GM12878 (cell line): ENCODE results near the gene LENG1. TPM values are rescaled to one million over a fixed set of nuclear protein-coding genes. Genes with fewer than 3 reads are reported as not detected.

Experiments
- BRCA1 ChIP-seq: IDR thresholded peaks from 2 replicates; pipeline ENCODE4 v1.6.1; 2011; ENCODE audit warnings: low read depth, low read length, improper control_type of control experiment
- CTCF ChIP-seq, 3 experiments: IDR thresholded peaks in 2 of 3; conservative IDR thresholded peaks in 1 of 3; 2 replicates each; pipeline ENCODE4 v1.5.1; 2011; ENCODE audit warnings: low read depth in 3 of 3, low read length in 3 of 3, mild to moderate bottlenecking in 3 of 3, control low read depth in 2 of 3, moderate library complexity in 2 of 3, inconsistent platforms in 1 of 3, mixed read lengths in 1 of 3; ENCODE audit not compliant: control insufficient read depth in 2 of 3, insufficient read depth in 1 of 3; ENCODE audit errors: extremely low read depth in 1 of 3
- GABPA ChIP-seq: IDR thresholded peaks from 2 replicates; pipeline ENCODE4 v1.6.1; 2014; ENCODE audit warnings: antibody characterized with exemption, low read depth, mild to moderate bottlenecking, inconsistent platforms
- GATAD2B ChIP-seq: fragments of 450-650 bp; conservative IDR thresholded peaks from 2 replicates; pipeline ENCODE4 v1.6.1; 2017; ENCODE audit warnings: low read depth, mild to moderate bottlenecking, moderate library complexity
- JUND ChIP-seq: IDR thresholded peaks from 2 replicates; pipeline ENCODE4 v1.6.1; 2012; ENCODE audit warnings: low read depth, mild to moderate bottlenecking, low read length, improper control_type of control experiment, moderate library complexity
- MEF2A ChIP-seq: IDR thresholded peaks from 2 replicates; pipeline ENCODE4 v1.6.1; 2011; ENCODE audit warnings: low read depth, mild to moderate bottlenecking, low read length, moderate library complexity; ENCODE audit not compliant: insufficient read depth
- NFIC ChIP-seq: IDR thresholded peaks from 2 replicates; pipeline ENCODE4 v1.6.1; 2012; ENCODE audit warnings: low read depth, mild to moderate bottlenecking, inconsistent platforms, low read length, moderate library complexity
- POLR2A ChIP-seq: IDR thresholded peaks from 2 replicates; pipeline ENCODE4 v1.6.1; 2011; ENCODE audit warnings: low read depth, mild to moderate bottlenecking, low read length
- RFX5 ChIP-seq: IDR thresholded peaks from 2 replicates; pipeline ENCODE4 v1.6.1; 2011; ENCODE audit warnings: low read depth, low read length, improper control_type of control experiment
- SIX5 ChIP-seq: IDR thresholded peaks from 2 replicates; pipeline ENCODE4 v1.6.1; 2011; ENCODE audit warnings: mild to moderate bottlenecking, low read depth, low read length, moderate library complexity; ENCODE audit not compliant: severe bottlenecking
- SP1 ChIP-seq: IDR thresholded peaks from one replicate; pipeline ENCODE4 v1.6.1; 2011; ENCODE audit warnings: low read depth, low read length
- YY1 ChIP-seq: IDR thresholded peaks from 2 replicates; pipeline ENCODE4 v1.6.1; 2011; ENCODE audit warnings: low read depth, mild to moderate bottlenecking, low read length
- ZBTB40 ChIP-seq: fragments of 450-650 bp; IDR thresholded peaks from 2 replicates; pipeline ENCODE4 v1.6.1; 2016; ENCODE audit warnings: mild to moderate bottlenecking, moderate library complexity, borderline replicate concordance
- ZNF24 ChIP-seq: fragments of 450-650 bp; IDR thresholded peaks from 2 replicates; pipeline ENCODE4 v1.6.1; 2017; ENCODE audit warnings: antibody characterized with exemption, mild to moderate bottlenecking
- ZNF274 ChIP-seq: IDR thresholded peaks from one replicate; pipeline ENCODE4 v1.8.0; 2011; ENCODE audit not compliant: insufficient read length, insufficient read depth
- polyA plus RNA-seq, 11 experiments: library from polyadenylated mRNA; depleted of rRNA in 4 of 11; unstranded in 6 of 11; stranded (reverse) in 5 of 11; fragments of >200 nt; fragmentation: Nextera tagmentation in 4 of 11; fragmentation: Illumina TruSeq in 1 of 11; extraction: Ambion mirVana in 4 of 11; extraction: Trizol in 1 of 11; gene quantifications; 1 replicate in 1 of 11; 2 replicates in 10 of 11; pipeline versions ENCODE4 v1.2.1 to v1.2.3, GENCODE V29; 2011 to 2016; ENCODE audit warnings: inconsistent platforms in 2 of 11, missing spikeins in 2 of 11, low read depth in 1 of 11
- total RNA-seq, 4 experiments: library from RNA; depleted of rRNA in 3 of 4; stranded (reverse); fragments of >200 nt in 3 of 4; fragmentation: Illumina TruSeq in 1 of 4; extraction: Trizol in 1 of 4; gene quantifications; 2 replicates each; pipeline versions ENCODE4 v1.2.1 to v1.2.3, GENCODE V29; 2013 to 2021
- TF ChIP-seq, protein P1 (sequence below): fragments of 450-650 bp; formaldehyde crosslinking; IDR thresholded peaks from 2 replicates; pipeline ENCODE4 v1.4.0; 2022; ENCODE audit warnings: mild to moderate bottlenecking, moderate library complexity
- TF ChIP-seq, protein P2 (sequence below): fragments of 450-650 bp; IDR thresholded peaks from 2 replicates; pipeline ENCODE4 v1.6.1; 2017; ENCODE audit warnings: mild to moderate bottlenecking, low read depth, inconsistent platforms; ENCODE audit not compliant: poor library complexity, severe bottlenecking

The LENG1 gene
- total and polyA plus RNA-seq, 10 of the 15 experiments (the other 5 are each of a cell fraction or from before 2014, with no cell fraction given) = 0.21 to 10.8 (median 5.8) TPM

- no peak for TF ChIP-seq ZBTB40
- TF ChIP-seq POLR2A = peak; percentile 88
- no peak for TF ChIP-seq JUND
- peak; percentile 39; the same call in 1 of the 2 replicates for TF ChIP-seq YY1
- TF ChIP-seq ZNF24 = no peak
- TF ChIP-seq NFIC = no peak
- TF ChIP-seq SP1 = peak; percentile 41
- TF ChIP-seq CTCF (IDR thresholded peaks at IDR 0.05 in 2 of 3, conservative IDR thresholded peaks at IDR 0.05 in 1 of 3; ENCODE audit: control insufficient read depth in 2 of 3, extremely low read depth in 1 of 3, insufficient read depth in 1 of 3, low read depth in 3 of 3, low read length in 3 of 3) = no peak
- no peak for TF ChIP-seq GABPA
- no peak for TF ChIP-seq BRCA1
- peak; percentile 86 for TF ChIP-seq GATAD2B
- TF ChIP-seq, protein P1, sequence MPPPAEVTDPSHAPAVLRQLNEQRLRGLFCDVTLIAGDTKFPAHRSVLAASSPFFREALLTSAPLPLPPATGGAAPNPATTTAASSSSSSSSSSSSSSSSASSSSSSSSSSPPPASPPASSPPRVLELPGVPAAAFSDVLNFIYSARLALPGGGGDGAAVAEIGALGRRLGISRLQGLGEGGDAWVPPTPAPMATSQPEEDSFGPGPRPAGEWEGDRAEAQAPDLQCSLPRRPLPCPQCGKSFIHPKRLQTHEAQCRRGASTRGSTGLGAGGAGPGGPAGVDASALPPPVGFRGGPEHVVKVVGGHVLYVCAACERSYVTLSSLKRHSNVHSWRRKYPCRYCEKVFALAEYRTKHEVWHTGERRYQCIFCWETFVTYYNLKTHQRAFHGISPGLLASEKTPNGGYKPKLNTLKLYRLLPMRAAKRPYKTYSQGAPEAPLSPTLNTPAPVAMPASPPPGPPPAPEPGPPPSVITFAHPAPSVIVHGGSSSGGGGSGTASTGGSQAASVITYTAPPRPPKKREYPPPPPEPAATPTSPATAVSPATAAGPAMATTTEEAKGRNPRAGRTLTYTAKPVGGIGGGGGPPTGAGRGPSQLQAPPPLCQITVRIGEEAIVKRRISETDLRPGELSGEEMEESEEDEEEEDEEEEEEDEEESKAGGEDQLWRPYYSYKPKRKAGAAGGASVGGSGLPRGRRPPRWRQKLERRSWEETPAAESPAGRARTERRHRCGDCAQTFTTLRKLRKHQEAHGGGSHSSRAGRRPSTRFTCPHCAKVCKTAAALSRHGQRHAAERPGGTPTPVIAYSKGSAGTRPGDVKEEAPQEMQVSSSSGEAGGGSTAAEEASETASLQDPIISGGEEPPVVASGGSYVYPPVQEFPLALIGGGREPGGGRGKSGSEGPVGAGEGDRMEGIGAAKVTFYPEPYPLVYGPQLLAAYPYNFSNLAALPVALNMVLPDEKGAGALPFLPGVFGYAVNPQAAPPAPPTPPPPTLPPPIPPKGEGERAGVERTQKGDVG (CRISPR knock-in tag) = no peak
- TF ChIP-seq MEF2A = no peak
- TF ChIP-seq RFX5 = no peak
- TF ChIP-seq, protein P2, sequence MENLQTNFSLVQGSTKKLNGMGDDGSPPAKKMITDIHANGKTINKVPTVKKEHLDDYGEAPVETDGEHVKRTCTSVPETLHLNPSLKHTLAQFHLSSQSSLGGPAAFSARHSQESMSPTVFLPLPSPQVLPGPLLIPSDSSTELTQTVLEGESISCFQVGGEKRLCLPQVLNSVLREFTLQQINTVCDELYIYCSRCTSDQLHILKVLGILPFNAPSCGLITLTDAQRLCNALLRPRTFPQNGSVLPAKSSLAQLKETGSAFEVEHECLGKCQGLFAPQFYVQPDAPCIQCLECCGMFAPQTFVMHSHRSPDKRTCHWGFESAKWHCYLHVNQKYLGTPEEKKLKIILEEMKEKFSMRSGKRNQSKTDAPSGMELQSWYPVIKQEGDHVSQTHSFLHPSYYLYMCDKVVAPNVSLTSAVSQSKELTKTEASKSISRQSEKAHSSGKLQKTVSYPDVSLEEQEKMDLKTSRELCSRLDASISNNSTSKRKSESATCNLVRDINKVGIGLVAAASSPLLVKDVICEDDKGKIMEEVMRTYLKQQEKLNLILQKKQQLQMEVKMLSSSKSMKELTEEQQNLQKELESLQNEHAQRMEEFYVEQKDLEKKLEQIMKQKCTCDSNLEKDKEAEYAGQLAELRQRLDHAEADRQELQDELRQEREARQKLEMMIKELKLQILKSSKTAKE = no peak
- no peak for TF ChIP-seq ZNF274
- no peak for TF ChIP-seq SIX5
Observed at GRCh38 chr19:54191011-54191810, 31.7 kb upstream of the LENG1 start, which contains the start of gene TSEN34 (continued).
